ENCODE results near the gene LRRC8B. TPM values are rescaled to one million over a fixed set of nuclear protein-coding genes. Genes with fewer than 3 reads are reported as not detected.
"Not testable (repeated sequence)": the region's sequence is repeated elsewhere in the genome, so short reads cannot be mapped to it uniquely, and the experiment has no call there.

Gene LRRC8B
- total RNA-seq, 4 donors from 2014 or later = 3.5 to 15.7 (median 8.5) TPM

DNA sequence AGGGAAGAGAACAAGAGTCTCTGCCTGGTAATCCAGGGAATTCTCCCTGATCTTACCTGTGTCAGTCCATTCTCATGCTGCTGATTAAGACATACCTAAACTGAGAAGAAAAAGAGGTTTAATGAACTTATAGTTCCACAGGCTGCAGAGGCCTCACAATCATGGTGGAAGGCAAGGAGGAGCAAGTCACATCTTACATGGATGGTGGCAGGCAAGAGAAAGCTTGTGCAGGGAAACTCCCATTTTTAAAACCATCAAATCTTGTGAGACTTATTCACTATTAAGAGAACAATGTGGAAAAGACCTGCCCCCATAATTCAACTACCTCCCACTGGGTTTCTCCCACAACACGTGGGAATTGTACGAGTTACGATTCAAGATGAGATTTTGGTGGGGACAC lies 34.2 kb upstream of the LRRC8B start:
- TF ChIP-seq CTCF (IDR thresholded peaks at IDR 0.05 in 4 of 5, conservative IDR thresholded peaks at IDR 0.05 in 1 of 5) (no peak), POLR2A (IDR thresholded peaks at IDR 0.05) (no peak)
- Histone ChIP-seq H3K27me3 (no peaks in the 10 kb centered on the region), H3K9me3 (no peaks in the 10 kb centered on the region), H3K4me1 (no peaks in the 10 kb centered on the region), H3K36me3 (no peaks in the 10 kb centered on the region), H3K4me3 (no peak overlapping the region), H3K27ac (no peak overlapping the region)
- intact Hi-C loops (cut with DNase I; ENCODE audit: low total_unique reads) (no loop called here), in situ Hi-C loops (cut with MboI; ENCODE audit: low sequenced_read_pairs in 4 of 4) (no loop called here)
- no peak for DNase-seq
- ATAC-seq = no peak

DNA sequence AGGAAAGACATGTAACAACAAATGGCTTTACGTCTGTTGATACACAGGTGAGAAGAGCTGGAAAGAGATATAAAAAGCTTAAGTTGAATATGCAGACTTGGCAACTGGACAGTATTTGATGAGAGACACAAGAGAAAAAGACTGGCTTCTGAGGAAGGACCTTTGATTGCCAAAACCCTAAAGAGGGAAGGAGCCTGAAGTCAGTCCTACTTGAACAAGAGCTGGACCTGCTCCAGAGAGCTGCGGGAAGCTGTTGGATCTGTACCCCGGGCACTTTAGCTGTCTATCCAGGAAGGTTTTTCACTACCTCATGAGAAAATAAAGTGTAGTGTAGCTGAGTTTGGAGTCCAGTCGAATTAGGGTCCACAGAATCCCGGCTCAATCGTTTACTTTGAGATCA lies 25.3 kb upstream of the LRRC8B start:
- H3K4me1 ChIP-seq = no peaks in the 10 kb centered on the region
- H3K27me3 ChIP-seq = no peaks in the 10 kb centered on the region
- in situ Hi-C loops (cut with MboI; ENCODE audit: low sequenced_read_pairs in 4 of 4) (no loop called here), intact Hi-C loops (cut with DNase I; ENCODE audit: low total_unique reads) (no loop called here)
- TF ChIP-seq CTCF (IDR thresholded peaks at IDR 0.05 in 4 of 5, conservative IDR thresholded peaks at IDR 0.05 in 1 of 5) (no peak), POLR2A (IDR thresholded peaks at IDR 0.05) (no peak)
- ATAC-seq (no peak), DNase-seq (peak in 1 of 2 donors; percentile 8)
- H3K9me3 ChIP-seq = no peaks in the 10 kb centered on the region
- no peak overlapping the region for H3K4me3 ChIP-seq
- H3K36me3 ChIP-seq = no peaks in the 10 kb centered on the region
- no peak overlapping the region for H3K27ac ChIP-seq

GRCh38 chr1:89502042-89502441 lies 22.6 kb upstream of the LRRC8B start:
- no peak overlapping the region for H3K4me3 ChIP-seq
- intact Hi-C loops (cut with DNase I; ENCODE audit: low total_unique reads) = no loop called here
- no peaks in the 10 kb centered on the region for H3K4me1 ChIP-seq
- no peak for DNase-seq
- no peak for ATAC-seq
- no peaks in the 10 kb centered on the region for H3K9me3 ChIP-seq
- H3K27me3 ChIP-seq = no peaks in the 10 kb centered on the region
- H3K27ac ChIP-seq = no peak overlapping the region
- no peaks in the 10 kb centered on the region for H3K36me3 ChIP-seq
- in situ Hi-C loops (cut with MboI; ENCODE audit: low sequenced_read_pairs in 4 of 4) = loop anchor here in 1 of 4 donors (25.0 kb wide), 2 partner anchors 260 to 485 kb away; partner anchors contain the start of gene ZNF326
- TF ChIP-seq CTCF (IDR thresholded peaks at IDR 0.05 in 4 of 5, conservative IDR thresholded peaks at IDR 0.05 in 1 of 5) (no peak), POLR2A (IDR thresholded peaks at IDR 0.05) (no peak)

GRCh38 chr1:89502895-89503294 lies 21.7 kb upstream of the LRRC8B start:
- no peak overlapping the region for H3K4me3 ChIP-seq
- H3K27me3 ChIP-seq = no peaks in the 10 kb centered on the region
- H3K27ac ChIP-seq = no peak overlapping the region
- H3K36me3 ChIP-seq = no peaks in the 10 kb centered on the region
- no peaks in the 10 kb centered on the region for H3K4me1 ChIP-seq
- H3K9me3 ChIP-seq = no peaks in the 10 kb centered on the region
- in situ Hi-C loops (cut with MboI; ENCODE audit: low sequenced_read_pairs in 4 of 4) = loop anchor here in 1 of 4 donors (25.0 kb wide), 2 partner anchors 259 to 484 kb away; partner anchors contain the start of gene ZNF326
- ATAC-seq (no peak), DNase-seq (no peak)
- intact Hi-C loops (cut with DNase I; ENCODE audit: low total_unique reads) = no loop called here
- TF ChIP-seq CTCF (IDR thresholded peaks at IDR 0.05 in 4 of 5, conservative IDR thresholded peaks at IDR 0.05 in 1 of 5) (no peak), POLR2A (IDR thresholded peaks at IDR 0.05) (no peak)

DNA sequence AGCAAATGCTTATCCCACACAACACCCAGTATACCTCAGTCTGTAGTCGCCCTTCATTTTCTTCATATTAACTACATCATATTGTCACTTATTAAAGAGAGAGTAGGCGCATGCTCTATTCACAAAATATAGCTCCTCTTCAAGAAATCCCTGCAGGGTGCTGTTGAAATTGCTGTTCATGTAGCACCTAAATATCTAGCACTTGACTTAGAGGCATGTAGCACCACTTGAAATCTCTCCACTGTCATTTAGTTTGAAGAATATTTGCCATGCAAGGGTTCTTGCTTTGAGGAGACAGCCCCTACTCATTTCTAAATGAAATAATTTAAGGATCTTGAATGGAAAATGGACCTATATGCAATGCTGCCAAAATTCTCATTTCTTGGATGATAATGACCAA lies 20.9 kb upstream of the LRRC8B start:
- intact Hi-C loops (cut with DNase I; ENCODE audit: low total_unique reads) = no loop called here
- Histone ChIP-seq H3K4me3 (no peak overlapping the region), H3K27ac (no peak overlapping the region), H3K4me1 (no peaks in the 10 kb centered on the region), H3K36me3 (no peaks in the 10 kb centered on the region), H3K9me3 (no peaks in the 10 kb centered on the region), H3K27me3 (no peaks in the 10 kb centered on the region)
- DNase-seq = no peak
- in situ Hi-C loops (cut with MboI; ENCODE audit: low sequenced_read_pairs in 4 of 4) = loop anchor here in 1 of 4 donors (25.0 kb wide), 2 partner anchors 259 to 484 kb away; partner anchors contain the start of gene ZNF326
- no peak for ATAC-seq
- TF ChIP-seq CTCF (IDR thresholded peaks at IDR 0.05 in 4 of 5, conservative IDR thresholded peaks at IDR 0.05 in 1 of 5) = no peak
- no peak for TF ChIP-seq POLR2A (IDR thresholded peaks at IDR 0.05)

DNA sequence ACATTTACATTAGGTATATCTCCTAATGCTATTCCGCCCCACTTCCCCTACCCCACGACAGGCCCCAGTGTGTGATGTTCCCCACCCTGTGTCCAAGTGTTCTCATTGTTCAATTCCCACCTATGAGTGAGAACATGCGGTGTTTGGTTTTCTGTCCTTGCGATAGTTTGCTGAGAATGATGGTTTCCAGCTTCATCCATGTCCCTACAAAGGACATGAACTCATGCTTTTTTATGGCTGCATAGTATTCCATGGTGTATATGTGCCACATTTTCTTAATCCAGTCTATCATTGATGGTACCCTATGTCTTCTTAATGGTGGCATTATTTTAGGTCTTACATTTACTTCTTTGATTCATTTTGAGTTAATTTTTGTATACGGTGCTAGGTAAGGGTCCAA lies 14.6 kb upstream of the LRRC8B start:
- H3K4me3 ChIP-seq; H3K27me3 ChIP-seq; ATAC-seq; H3K9me3 ChIP-seq; DNase-seq; intact Hi-C loops (cut with DNase I; ENCODE audit: low total_unique reads); H3K36me3 ChIP-seq; H3K4me1 ChIP-seq; H3K27ac ChIP-seq: not testable (repeated sequence)
- in situ Hi-C loops (cut with MboI; ENCODE audit: low sequenced_read_pairs in 4 of 4) = loop anchor here in 1 of 4 donors (25.0 kb wide), 2 partner anchors 252 to 477 kb away; partner anchors contain the start of gene ZNF326

Measured in gastrocnemius medialis (tissue), 4 donors.